Neural progenitor cell (in vitro differentiated cells): ENCODE measurements around the gene STK39.

Experiments used
- EZH2 ChIP-seq: fragments of 200-600 bp; sonication (generic); IDR thresholded peaks from 2 replicates; pipeline ENCODE4 v1.6.1; 2017; ENCODE audit warnings: antibody characterized with exemption, mild to moderate bottlenecking, moderate library complexity
- EZH2phosphoT487 ChIP-seq: fragments of 200-600 bp; sonication (generic); IDR thresholded peaks from 2 replicates; pipeline ENCODE4 v1.6.1; 2017; ENCODE audit warnings: antibody characterized with exemption
- TF ChIP-seq, protein P1 (sequence below): fragments of 200-600 bp; sonication (generic); IDR thresholded peaks from 2 replicates; pipeline ENCODE4 v1.5.1; 2017; ENCODE audit warnings: antibody characterized with exemption, mild to moderate bottlenecking

- TF ChIP-seq, protein P1, sequence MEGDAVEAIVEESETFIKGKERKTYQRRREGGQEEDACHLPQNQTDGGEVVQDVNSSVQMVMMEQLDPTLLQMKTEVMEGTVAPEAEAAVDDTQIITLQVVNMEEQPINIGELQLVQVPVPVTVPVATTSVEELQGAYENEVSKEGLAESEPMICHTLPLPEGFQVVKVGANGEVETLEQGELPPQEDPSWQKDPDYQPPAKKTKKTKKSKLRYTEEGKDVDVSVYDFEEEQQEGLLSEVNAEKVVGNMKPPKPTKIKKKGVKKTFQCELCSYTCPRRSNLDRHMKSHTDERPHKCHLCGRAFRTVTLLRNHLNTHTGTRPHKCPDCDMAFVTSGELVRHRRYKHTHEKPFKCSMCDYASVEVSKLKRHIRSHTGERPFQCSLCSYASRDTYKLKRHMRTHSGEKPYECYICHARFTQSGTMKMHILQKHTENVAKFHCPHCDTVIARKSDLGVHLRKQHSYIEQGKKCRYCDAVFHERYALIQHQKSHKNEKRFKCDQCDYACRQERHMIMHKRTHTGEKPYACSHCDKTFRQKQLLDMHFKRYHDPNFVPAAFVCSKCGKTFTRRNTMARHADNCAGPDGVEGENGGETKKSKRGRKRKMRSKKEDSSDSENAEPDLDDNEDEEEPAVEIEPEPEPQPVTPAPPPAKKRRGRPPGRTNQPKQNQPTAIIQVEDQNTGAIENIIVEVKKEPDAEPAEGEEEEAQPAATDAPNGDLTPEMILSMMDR, result no peak
- no peak for TF ChIP-seq EZH2
- no peak for TF ChIP-seq EZH2phosphoT487
These were observed 142.2 kb downstream of the STK39 start for GRCh38 chr2:168105127-168105683.
